Measurements from ENCODE around the gene CTTNBP2NL. TPM values are rescaled to one million over a fixed set of nuclear protein-coding genes. Genes with fewer than 3 reads are reported as not detected.
"Not testable (repeated sequence)": the region's sequence is repeated elsewhere in the genome, so short reads cannot be mapped to it uniquely, and the experiment has no call there.

The CTTNBP2NL gene
- total RNA-seq, 1 donor, result 32.2 TPM

DNA sequence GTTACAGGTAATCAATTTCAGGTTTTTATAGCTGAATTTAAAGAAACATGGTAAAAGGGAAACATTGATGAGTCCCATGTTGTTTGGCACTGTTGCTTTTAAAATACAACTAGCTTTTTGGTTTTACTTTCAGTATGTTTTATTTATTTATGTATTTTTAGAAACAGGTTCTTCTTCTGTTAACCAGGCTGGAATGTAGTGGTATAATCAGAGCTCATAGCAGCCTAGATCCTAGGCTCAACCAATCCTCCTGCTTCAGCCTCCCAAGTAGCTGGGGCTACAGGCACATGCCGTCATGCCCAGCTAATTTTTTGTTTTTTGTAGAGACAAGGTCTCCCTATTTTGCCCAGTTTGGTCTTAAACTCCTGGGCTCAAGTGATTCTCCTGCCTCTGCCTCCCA, 50.4 kb downstream of the CTTNBP2NL start:
- Histone ChIP-seq H3K27ac (ENCODE audit: low read depth, low read length) (peak overlapping the region; percentile 92), H3K4me3 (ENCODE audit: insufficient read depth, low read length) (no peak overlapping the region), H4K20me1 (ENCODE audit: insufficient read depth, low read length) (no peaks in the 10 kb centered on the region), H3K4me1 (ENCODE audit: insufficient read depth, low read length) (peaks cover 37% of the 10 kb centered on the region), H3K79me2 (ENCODE audit: insufficient read depth, low read length) (peaks cover 47% of the 10 kb centered on the region), H3K27me3 (ENCODE audit: insufficient read depth, low read length) (no peaks in the 10 kb centered on the region), H2AFZ (ENCODE audit: low read length) (no peak overlapping the region), H3K4me2 (ENCODE audit: insufficient read depth, low read length) (peak overlapping the region; percentile 4), H3K36me3 (ENCODE audit: insufficient read depth, low read length) (peaks cover 24% of the 10 kb centered on the region), H3K9me3 (ENCODE audit: low read depth, low read length) (no peaks in the 10 kb centered on the region)
- TF ChIP-seq, protein P1, sequence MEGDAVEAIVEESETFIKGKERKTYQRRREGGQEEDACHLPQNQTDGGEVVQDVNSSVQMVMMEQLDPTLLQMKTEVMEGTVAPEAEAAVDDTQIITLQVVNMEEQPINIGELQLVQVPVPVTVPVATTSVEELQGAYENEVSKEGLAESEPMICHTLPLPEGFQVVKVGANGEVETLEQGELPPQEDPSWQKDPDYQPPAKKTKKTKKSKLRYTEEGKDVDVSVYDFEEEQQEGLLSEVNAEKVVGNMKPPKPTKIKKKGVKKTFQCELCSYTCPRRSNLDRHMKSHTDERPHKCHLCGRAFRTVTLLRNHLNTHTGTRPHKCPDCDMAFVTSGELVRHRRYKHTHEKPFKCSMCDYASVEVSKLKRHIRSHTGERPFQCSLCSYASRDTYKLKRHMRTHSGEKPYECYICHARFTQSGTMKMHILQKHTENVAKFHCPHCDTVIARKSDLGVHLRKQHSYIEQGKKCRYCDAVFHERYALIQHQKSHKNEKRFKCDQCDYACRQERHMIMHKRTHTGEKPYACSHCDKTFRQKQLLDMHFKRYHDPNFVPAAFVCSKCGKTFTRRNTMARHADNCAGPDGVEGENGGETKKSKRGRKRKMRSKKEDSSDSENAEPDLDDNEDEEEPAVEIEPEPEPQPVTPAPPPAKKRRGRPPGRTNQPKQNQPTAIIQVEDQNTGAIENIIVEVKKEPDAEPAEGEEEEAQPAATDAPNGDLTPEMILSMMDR (IDR thresholded peaks at IDR 0.05; ENCODE audit: extremely low read depth, low read depth, low read length), result no peak
- no peak for DNase-seq (ENCODE audit: insufficient read length, low spot score, missing footprints)

DNA sequence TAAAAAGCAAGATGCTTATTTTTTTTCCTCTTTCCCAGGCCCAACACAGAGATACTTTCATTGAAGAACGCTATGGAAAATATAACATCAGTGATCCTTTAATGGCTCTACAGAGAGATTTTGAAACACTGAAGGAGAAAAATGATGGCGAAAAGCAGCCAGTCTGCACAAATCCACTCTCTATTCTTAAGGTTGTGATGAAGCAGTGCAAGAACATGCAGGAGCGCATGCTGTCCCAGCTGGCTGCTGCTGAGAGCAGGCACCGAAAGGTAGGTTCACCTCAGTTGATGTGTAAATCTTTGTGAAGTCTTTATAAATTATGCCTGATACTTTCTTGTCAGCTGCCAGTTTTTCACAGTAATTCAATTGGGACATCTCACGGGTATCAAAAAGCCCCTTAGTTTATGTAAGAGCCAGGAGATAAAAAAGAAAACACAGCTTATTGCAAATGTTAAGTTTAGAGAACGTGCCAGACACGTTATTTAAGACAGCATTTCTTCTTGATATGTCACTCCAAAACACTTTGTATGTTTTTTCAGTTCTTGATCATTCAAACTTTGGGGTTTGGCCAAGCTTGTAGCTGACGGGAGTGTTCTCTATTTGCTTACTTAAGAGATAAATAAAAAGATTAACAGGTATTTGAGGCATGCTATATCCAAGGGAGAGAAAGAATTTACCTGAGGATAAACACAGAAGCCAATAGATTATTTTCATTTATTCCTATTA, 53.1 kb downstream of the CTTNBP2NL start:
- H3K27me3 ChIP-seq (ENCODE audit: insufficient read depth, low read length), result no peaks in the 10 kb centered on the region
- no peak overlapping the region for H3K4me3 ChIP-seq (ENCODE audit: insufficient read depth, low read length)
- H2AFZ ChIP-seq (ENCODE audit: low read length), result no peak overlapping the region
- TF ChIP-seq, protein P1 (IDR thresholded peaks at IDR 0.05; ENCODE audit: extremely low read depth, low read depth, low read length), result no peak
- H3K9me3 ChIP-seq (ENCODE audit: low read depth, low read length), result no peaks in the 10 kb centered on the region
- no peak overlapping the region for H3K4me2 ChIP-seq (ENCODE audit: insufficient read depth, low read length)
- H3K79me2 ChIP-seq (ENCODE audit: insufficient read depth, low read length), result peaks cover 48% of the 10 kb centered on the region
- H3K27ac ChIP-seq (ENCODE audit: low read depth, low read length), result no peak overlapping the region
- no peak for DNase-seq (ENCODE audit: insufficient read length, low spot score, missing footprints)
- peaks cover 29% of the 10 kb centered on the region for H3K36me3 ChIP-seq (ENCODE audit: insufficient read depth, low read length)
- peaks cover 34% of the 10 kb centered on the region for H3K4me1 ChIP-seq (ENCODE audit: insufficient read depth, low read length)
- no peaks in the 10 kb centered on the region for H4K20me1 ChIP-seq (ENCODE audit: insufficient read depth, low read length)

DNA sequence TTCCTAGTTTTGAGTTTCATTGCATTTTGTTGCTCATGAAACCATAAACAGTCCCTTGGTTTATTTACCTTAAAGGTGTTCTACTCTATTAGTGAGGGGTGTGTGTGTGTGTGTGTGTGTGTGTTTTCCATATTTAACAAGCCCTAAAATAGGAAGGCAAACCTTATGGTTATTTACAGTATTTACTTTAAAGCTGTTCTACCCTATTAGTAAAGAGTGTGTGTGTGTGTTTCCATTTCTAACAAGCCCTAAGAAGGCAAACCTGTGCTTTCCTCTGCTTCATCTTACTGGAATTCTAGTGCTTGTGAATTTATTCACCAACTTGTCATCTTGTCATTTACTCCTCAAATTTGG, 53.6 kb downstream of the CTTNBP2NL start:
- TF ChIP-seq, protein P1 (IDR thresholded peaks at IDR 0.05; ENCODE audit: extremely low read depth, low read depth, low read length), result no peak
- H3K27ac ChIP-seq (ENCODE audit: low read depth, low read length), result no peak overlapping the region
- peaks cover 53% of the 10 kb centered on the region for H3K79me2 ChIP-seq (ENCODE audit: insufficient read depth, low read length)
- H3K4me3 ChIP-seq (ENCODE audit: insufficient read depth, low read length), result no peak overlapping the region
- H3K9me3 ChIP-seq (ENCODE audit: low read depth, low read length), result no peaks in the 10 kb centered on the region
- H3K36me3 ChIP-seq (ENCODE audit: insufficient read depth, low read length), result peaks cover 35% of the 10 kb centered on the region
- H3K4me2 ChIP-seq (ENCODE audit: insufficient read depth, low read length), result no peak overlapping the region
- H3K27me3 ChIP-seq (ENCODE audit: insufficient read depth, low read length), result no peaks in the 10 kb centered on the region
- no peak overlapping the region for H2AFZ ChIP-seq (ENCODE audit: low read length)
- DNase-seq (ENCODE audit: insufficient read length, low spot score, missing footprints), result no peak
- no peaks in the 10 kb centered on the region for H4K20me1 ChIP-seq (ENCODE audit: insufficient read depth, low read length)
- peaks cover 29% of the 10 kb centered on the region for H3K4me1 ChIP-seq (ENCODE audit: insufficient read depth, low read length)

DNA sequence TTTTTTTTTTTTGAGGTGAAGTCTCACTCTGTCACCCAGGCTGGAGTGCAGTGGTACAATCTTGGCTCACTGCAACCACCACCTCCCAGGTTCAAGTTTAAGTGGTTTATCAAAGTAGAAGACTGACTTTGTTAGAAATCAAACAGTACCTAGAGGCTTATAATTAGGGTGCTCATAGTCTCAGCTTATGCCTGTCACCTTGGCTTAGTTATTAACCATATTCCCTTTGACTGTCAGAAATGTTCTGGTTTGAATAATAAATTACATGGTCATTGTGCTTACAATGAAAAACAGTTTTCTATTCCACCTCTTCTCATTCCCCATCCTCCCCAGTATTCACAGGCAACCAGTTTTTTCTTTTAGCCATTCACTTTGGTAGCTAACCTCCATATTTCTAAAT, 54.8 kb downstream of the CTTNBP2NL start:
- Histone ChIP-seq H3K27me3 (ENCODE audit: insufficient read depth, low read length) (no peaks in the 10 kb centered on the region), H3K4me3 (ENCODE audit: insufficient read depth, low read length) (no peak overlapping the region), H3K36me3 (ENCODE audit: insufficient read depth, low read length) (peaks cover 46% of the 10 kb centered on the region), H3K4me2 (ENCODE audit: insufficient read depth, low read length) (no peak overlapping the region), H3K4me1 (ENCODE audit: insufficient read depth, low read length) (peaks cover 17% of the 10 kb centered on the region), H4K20me1 (ENCODE audit: insufficient read depth, low read length) (no peaks in the 10 kb centered on the region), H3K27ac (ENCODE audit: low read depth, low read length) (no peak overlapping the region), H2AFZ (ENCODE audit: low read length) (no peak overlapping the region), H3K79me2 (ENCODE audit: insufficient read depth, low read length) (peaks cover 43% of the 10 kb centered on the region), H3K9me3 (ENCODE audit: low read depth, low read length) (no peaks in the 10 kb centered on the region)
- DNase-seq (ENCODE audit: insufficient read length, low spot score, missing footprints), result no peak
- TF ChIP-seq, protein P1 (IDR thresholded peaks at IDR 0.05; ENCODE audit: extremely low read depth, low read depth, low read length), result no peak

GRCh38 chr1:112451301-112451700, 55.3 kb downstream of the CTTNBP2NL start:
- Histone ChIP-seq H3K4me1 (ENCODE audit: insufficient read depth, low read length) (peaks cover 12% of the 10 kb centered on the region), H3K79me2 (ENCODE audit: insufficient read depth, low read length) (peaks cover 39% of the 10 kb centered on the region), H3K36me3 (ENCODE audit: insufficient read depth, low read length) (peaks cover 51% of the 10 kb centered on the region)
- H3K9me3 ChIP-seq (ENCODE audit: low read depth, low read length); H2AFZ ChIP-seq (ENCODE audit: low read length); H3K27ac ChIP-seq (ENCODE audit: low read depth, low read length); H3K4me3 ChIP-seq (ENCODE audit: insufficient read depth, low read length); H3K27me3 ChIP-seq (ENCODE audit: insufficient read depth, low read length); H4K20me1 ChIP-seq (ENCODE audit: insufficient read depth, low read length); H3K4me2 ChIP-seq (ENCODE audit: insufficient read depth, low read length); DNase-seq (ENCODE audit: insufficient read length, low spot score, missing footprints): not testable (repeated sequence)
